ENCODE results near the gene RAP1GAP2.

DNA sequence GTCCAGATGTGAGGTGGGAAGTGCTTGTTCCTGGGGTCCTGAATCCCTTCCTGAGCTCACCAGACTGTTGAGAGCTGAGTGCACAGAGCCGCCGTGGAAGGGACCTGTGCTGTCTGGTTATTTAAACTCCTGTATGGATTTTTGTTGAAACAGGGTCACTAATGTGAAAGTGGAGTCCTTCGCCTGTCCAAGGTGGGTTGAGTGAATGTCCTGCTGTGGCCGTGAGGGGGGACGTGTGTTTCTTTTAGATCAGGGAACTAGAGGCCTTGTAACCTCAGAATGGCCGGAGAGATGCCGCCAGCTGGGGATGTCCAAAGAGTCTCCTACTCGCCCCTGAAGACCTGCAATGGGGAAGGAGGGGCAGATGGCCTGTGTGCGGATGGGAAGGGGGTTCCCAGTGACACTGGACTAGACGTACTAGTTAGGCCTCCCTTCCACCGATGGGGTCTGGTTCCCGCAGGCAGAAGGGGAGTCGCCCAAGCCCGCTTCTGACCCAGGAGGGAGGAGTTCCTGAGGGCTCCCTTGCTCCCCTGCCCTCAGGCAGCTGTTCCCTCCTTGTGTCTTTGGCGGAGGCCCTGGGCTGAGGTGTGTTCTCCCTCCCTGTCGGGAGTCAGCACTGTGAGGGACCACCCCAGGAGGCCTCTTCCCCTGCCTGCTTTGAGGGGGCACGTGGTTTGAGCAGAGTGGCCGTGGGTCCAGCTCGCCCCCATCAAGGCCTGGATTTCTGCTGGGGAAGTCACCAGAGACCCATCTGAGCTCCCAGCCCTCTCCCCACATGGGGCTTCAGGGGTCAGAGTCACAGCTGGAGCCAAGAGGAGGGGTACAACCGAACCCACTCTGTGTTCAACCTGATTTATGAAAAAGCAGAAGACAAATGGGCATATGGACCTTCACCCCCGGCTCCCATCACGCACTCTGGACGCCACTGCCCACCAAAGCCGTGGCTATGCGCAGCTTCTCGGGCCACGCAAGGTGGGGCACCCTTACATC lies 236.3 kb downstream of the RAP1GAP2 start:
- TF ChIP-seq, protein P1, sequence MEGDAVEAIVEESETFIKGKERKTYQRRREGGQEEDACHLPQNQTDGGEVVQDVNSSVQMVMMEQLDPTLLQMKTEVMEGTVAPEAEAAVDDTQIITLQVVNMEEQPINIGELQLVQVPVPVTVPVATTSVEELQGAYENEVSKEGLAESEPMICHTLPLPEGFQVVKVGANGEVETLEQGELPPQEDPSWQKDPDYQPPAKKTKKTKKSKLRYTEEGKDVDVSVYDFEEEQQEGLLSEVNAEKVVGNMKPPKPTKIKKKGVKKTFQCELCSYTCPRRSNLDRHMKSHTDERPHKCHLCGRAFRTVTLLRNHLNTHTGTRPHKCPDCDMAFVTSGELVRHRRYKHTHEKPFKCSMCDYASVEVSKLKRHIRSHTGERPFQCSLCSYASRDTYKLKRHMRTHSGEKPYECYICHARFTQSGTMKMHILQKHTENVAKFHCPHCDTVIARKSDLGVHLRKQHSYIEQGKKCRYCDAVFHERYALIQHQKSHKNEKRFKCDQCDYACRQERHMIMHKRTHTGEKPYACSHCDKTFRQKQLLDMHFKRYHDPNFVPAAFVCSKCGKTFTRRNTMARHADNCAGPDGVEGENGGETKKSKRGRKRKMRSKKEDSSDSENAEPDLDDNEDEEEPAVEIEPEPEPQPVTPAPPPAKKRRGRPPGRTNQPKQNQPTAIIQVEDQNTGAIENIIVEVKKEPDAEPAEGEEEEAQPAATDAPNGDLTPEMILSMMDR (IDR thresholded peaks at IDR 0.05) = no peak
- TF ChIP-seq POLR2A (IDR thresholded peaks at IDR 0.05) = no peak

Measured in Peyer's patch (tissue), 4 donors.